NCI-H524 treated with DMSO at 0.1 percent for 48 hours (cell line): ENCODE measurements around the gene GALNTL6.
"Not testable (repeated sequence)": the region's sequence is repeated elsewhere in the genome, so short reads cannot be mapped to it uniquely, and the experiment has no call there.

ENCODE experiments used
- DNase-seq: peaks from one replicate; lab custom pipeline; 2025; lab: John Stamatoyannopoulos, UW

The GALNTL6 gene

GRCh38 chr4:172868271-172868670 is 1055.1 kb downstream of the GALNTL6 start:
- DNase-seq: no peak

GRCh38 chr4:172869621-172870268 is 1056.5 kb downstream of the GALNTL6 start:
- no peak for DNase-seq

- no peak for DNase-seq
These were observed 1058.2 kb downstream of the GALNTL6 start for GRCh38 chr4:172871381-172871780.

- no peak for DNase-seq
These were observed 1061.7 kb downstream of the GALNTL6 start for GRCh38 chr4:172874944-172875343.

DNA sequence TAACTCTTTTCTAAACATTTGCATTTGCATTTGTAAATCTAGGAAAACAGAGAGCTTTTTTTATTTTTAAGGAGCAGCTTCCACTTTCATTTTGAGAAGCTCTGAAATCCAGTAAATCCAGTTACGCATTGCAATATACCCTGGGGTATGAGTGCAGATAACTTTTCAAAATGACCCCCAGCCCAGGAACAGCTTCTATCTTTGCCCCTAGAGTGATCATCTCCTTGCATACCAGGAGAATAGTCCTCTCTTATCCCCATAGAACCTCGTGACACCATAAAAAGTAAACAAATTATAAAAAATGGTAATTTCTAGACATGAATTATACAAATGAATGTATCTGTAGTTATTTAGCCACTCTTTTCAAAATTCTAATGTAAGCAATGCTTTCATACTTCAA is 1063.2 kb downstream of the GALNTL6 start:
- DNase-seq: no peak

DNA sequence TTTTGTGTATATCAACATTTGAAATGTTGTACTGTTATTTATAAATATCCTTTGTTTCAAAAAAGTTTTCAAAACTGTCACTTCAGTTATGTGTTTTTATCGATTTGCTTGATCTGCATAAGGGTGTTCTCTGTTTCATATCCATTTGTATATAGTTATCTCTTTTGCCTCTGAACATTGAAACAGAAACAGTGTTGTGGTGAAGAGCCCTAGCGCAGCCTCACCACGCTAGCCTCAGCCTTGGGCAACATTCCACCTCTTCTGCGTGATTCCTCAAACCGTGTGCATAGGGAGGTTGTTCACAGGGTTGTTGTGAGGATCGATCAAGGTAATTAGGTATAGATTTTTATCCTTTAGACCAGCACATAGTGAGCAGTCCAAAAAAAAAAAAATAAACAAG is 1068.4 kb downstream of the GALNTL6 start:
- DNase-seq: no peak

GRCh38 chr4:172887358-172887757 is 1074.2 kb downstream of the GALNTL6 start:
- not testable (repeated sequence) for DNase-seq

- no peak for DNase-seq
These were observed 1074.8 kb downstream of the GALNTL6 start for GRCh38 chr4:172887959-172888358.

- DNase-seq: no peak
These were observed 1079.1 kb downstream of the GALNTL6 start for GRCh38 chr4:172892300-172892699.

DNA sequence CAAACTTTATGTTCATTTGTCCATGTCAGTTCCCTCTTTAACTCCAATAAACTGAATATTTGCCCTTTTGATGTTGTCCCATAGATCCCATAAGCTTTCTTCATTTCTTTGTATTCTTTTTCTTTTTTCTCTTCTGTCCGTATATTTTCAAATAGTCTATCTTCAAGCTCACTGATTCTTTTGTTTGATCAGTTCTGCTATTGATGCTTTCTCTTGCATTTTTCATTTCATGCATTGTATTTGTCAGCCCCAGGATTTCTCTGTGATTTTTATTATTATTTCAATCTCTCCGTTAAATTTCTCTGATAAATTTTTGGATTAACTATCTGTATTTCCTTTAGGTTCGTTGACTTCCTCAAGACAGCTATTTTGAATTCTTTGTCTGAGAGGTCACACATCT is 1082.5 kb downstream of the GALNTL6 start:
- DNase-seq: no peak

GRCh38 chr4:172897046-172897445 is 1083.8 kb downstream of the GALNTL6 start:
- no peak for DNase-seq

GRCh38 chr4:172898715-172899114 is 1085.5 kb downstream of the GALNTL6 start:
- no peak for DNase-seq

DNA sequence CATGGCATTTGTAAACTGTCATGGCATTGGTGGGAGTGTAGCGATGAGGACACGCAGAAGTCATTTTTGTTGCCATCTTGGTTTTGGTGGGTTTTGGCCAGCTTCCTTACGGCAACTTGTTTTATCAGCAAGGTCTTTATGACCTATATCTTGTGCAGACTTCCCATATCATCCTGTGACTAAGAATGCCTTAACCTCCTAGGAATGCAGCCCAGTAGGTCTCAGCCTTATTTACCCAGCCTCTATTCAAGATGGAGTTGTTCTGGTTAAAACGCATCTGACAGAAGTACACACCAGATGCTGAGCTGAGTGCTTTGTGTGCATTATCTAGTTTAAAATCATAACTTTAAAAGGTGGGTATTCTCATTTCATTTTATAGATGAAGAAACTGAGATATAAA is 1086.7 kb downstream of the GALNTL6 start:
- DNase-seq: no peak

DNA sequence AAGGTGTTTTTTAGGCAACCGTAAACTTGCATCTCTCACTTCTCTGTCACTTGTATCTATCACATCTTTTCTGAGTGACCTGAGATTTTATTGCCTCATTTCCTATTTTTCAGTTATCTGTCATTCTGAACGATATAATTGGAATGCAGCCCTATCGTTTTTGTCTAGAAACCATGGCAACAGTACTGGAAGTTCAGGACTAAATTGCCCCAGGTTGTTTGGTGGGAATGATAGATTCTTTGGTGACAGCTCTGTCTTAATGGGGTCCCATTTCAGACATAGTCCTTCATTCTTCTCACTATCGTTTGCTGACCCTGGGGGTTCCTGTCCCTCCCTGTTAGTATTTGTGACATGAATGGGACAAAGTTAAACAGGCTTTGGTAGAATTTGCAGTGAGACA is 1087.7 kb downstream of the GALNTL6 start:
- DNase-seq: no peak

- DNase-seq: not testable (repeated sequence)
These were observed 1099.3 kb downstream of the GALNTL6 start for GRCh38 chr4:172912468-172912867.

- DNase-seq: not testable (repeated sequence)
These were observed 1104.2 kb downstream of the GALNTL6 start for GRCh38 chr4:172917403-172917802.

DNA sequence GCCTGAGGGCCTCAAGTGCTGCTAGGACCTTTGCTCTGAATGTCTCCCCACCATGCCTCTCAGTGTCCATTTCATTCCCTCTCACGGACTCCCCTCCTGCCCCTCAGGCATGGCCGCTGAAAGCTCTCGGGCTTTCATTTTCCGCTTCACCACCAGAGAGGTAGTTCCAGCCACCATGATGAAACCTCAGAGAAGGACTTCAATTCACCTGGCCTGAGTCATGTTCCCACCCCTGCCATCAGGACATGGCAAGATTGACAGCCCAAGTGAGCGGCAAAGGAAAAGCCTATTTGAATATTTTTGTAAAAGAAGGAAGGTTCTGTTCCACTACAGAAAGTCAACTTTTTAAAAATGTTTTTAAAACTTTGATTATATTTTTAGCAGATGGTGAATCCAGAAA is 1106.1 kb downstream of the GALNTL6 start:
- no peak for DNase-seq

GRCh38 chr4:172927096-172927814 is 1114.1 kb downstream of the GALNTL6 start:
- no peak for DNase-seq

- DNase-seq: no peak
These were observed 1115.1 kb downstream of the GALNTL6 start for GRCh38 chr4:172928347-172928746.

DNA sequence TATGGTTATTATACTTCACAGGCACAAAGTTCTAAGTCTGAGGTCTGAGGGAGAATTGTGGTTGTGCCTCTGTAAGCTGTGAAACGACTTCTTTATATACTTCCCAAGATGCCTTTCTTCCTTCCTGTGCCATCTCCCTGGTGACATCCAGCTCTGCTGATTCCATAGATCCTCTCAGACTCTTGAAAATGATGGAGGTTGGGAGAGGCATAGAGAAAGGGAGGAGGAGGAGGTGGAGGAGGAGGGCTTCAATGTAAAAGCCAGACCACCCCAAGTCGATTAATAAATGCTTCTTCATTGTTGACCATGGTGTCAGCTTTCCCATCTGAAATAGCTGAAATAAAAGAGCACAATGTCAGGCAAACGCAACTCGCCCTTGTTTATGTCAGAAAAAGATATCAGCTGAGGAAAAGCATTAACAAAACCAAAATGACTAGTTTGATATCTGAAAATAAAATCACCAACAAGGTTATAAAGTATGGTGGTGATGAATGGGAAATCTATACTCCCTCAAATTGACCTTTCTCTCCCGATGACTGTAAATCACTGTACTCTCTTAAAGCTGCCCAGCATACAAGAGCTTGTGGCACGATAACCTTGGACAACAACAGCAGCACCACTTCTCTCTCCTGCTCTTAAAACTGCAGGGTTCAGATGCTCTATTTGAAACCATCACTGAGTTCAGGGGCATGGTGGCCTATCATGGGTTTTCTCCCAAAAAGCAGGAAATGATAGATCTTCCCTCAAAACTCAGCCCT is 1125.0 kb downstream of the GALNTL6 start:
- DNase-seq: no peak

GRCh38 chr4:172938870-172939269 is 1125.7 kb downstream of the GALNTL6 start:
- no peak for DNase-seq

- DNase-seq: no peak
These were observed 1129.6 kb downstream of the GALNTL6 start for GRCh38 chr4:172942840-172943239.

DNA sequence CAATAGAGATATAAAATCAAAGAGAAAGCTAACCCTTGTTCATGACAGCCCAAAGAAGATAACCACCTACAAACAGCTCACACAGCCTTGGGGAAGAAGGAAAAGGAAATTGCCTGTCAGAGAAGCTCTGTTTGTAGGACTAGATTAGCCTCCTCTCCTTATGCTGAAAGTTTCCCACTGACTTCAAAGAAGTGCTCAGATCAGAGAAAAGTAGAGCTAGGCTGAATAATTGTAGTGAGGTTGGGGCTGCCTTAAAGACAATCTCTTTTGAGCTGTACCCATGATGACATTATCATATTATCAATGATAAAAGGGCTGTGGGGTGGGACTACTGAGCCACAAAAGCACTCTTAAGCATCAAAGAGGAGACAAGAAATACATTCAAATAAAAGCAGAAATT is 1132.4 kb downstream of the GALNTL6 start:
- no peak for DNase-seq
